HepG2 (cell line): ENCODE results near the gene SPTBN4. TPM values are rescaled to one million over a fixed set of nuclear protein-coding genes. Genes with fewer than 3 reads are reported as not detected.

Experiments used
- BCL3 ChIP-seq: sonication (generic); formaldehyde crosslinking; IDR thresholded peaks from 2 replicates; pipeline ENCODE4 v1.5.1; 2020; ENCODE audit warnings: mild to moderate bottlenecking, missing genetic modification reagents, moderate library complexity
- CBX1 ChIP-seq: IDR thresholded peaks from one replicate; pipeline ENCODE4 v1.6.1; 2016; ENCODE audit warnings: antibody characterized with exemption, low read depth
- FOXP1 ChIP-seq, 2 experiments: fragments of 450-650 bp in 1 of 2; IDR thresholded peaks; 2 replicates each; pipeline ENCODE4 v1.6.1; 2017 to 2018; ENCODE audit warnings: antibody characterized with exemption in 1 of 2
- MAFF ChIP-seq: IDR thresholded peaks from 2 replicates; pipeline ENCODE4 v1.6.1; 2011; ENCODE audit warnings: low read depth, low read length, improper control_type of control experiment
- MIER3 ChIP-seq: IDR thresholded peaks from 2 replicates; pipeline ENCODE4 v1.6.1; 2016; ENCODE audit warnings: missing compliant biosample characterization, borderline replicate concordance
- NCOA1 ChIP-seq: sonication (generic); formaldehyde crosslinking; IDR thresholded peaks from 2 replicates; pipeline ENCODE4 v1.9.0; 2021; ENCODE audit warnings: missing genetic modification reagents
- PATZ1 ChIP-seq: sonication (generic); formaldehyde crosslinking; IDR thresholded peaks from 2 replicates; pipeline ENCODE4 v1.4.0; 2020; ENCODE audit warnings: missing genetic modification reagents
- REXO4 ChIP-seq: sonication (generic); formaldehyde crosslinking; IDR thresholded peaks from 2 replicates; pipeline ENCODE4 v1.8.0; 2022; ENCODE audit warnings: missing genetic modification reagents, mild to moderate bottlenecking, borderline replicate concordance
- ZNF138 ChIP-seq: sonication (generic); formaldehyde crosslinking; IDR thresholded peaks from 2 replicates; pipeline ENCODE4 v1.5.0; 2020; ENCODE audit warnings: mild to moderate bottlenecking, low read depth, missing genetic modification reagents
- ZNF530 ChIP-seq: sonication (generic); formaldehyde crosslinking; IDR thresholded peaks from 2 replicates; pipeline ENCODE4 v1.5.0; 2020; ENCODE audit warnings: low read depth, mild to moderate bottlenecking, missing genetic modification reagents
- ZNF646 ChIP-seq: sonication (generic); formaldehyde crosslinking; IDR thresholded peaks from 2 replicates; pipeline ENCODE4 v1.9.0; 2021; ENCODE audit warnings: mild to moderate bottlenecking, missing genetic modification reagents
- polyA plus RNA-seq, 8 experiments: library from polyadenylated mRNA; depleted of rRNA in 3 of 8; stranded (reverse) in 7 of 8; unstranded in 1 of 8; fragments of >200 nt; fragmentation: Illumina TruSeq in 4 of 8; extraction: Trizol in 4 of 8; gene quantifications; 2 replicates each; pipeline versions ENCODE4 v1.2.1 to v1.2.3, GENCODE V29; 2011 to 2016; ENCODE audit warnings: low read depth in 4 of 8, missing spikeins in 1 of 8, mixed read lengths in 1 of 8; ENCODE audit not compliant: insufficient read depth in 1 of 8
- total RNA-seq, 5 experiments: library from RNA; depleted of rRNA; stranded (reverse); fragments of >200 nt; fragmentation: Illumina TruSeq; extraction: Trizol; gene quantifications; 2 replicates each; pipeline ENCODE4 v1.2.3, GENCODE V29; 2016; ENCODE audit warnings: low read depth in 1 of 5

SPTBN4 gene
- total and polyA plus RNA-seq, 2 of the 13 experiments (the other 11 are each of a cell fraction or from before 2014, with no cell fraction given), result 0.11 TPM

- TF ChIP-seq BCL3 (peak; percentile 49; the same call in 1 of the 2 replicates), NCOA1 (CRISPR knock-in tag) (no peak), FOXP1 (IDR thresholded peaks at IDR 0.05) (no peak), FOXP1 (CRISPR knock-in tag; IDR thresholded peaks at IDR 0.05) (no peak), ZNF646 (CRISPR knock-in tag) (no peak), MAFF (no peak), ZNF530 (CRISPR knock-in tag) (no peak), REXO4 (CRISPR knock-in tag) (no peak), PATZ1 (CRISPR knock-in tag) (no peak), MIER3 (CRISPR knock-in tag) (no peak), ZNF138 (CRISPR knock-in tag) (no peak), CBX1 (no peak)
These were observed 138.6 kb downstream of the SPTBN4 start (continued) for GRCh38 chr19:40605216-40605971.
